HepG2 (cell line): ENCODE data around the gene AP1M2. TPM values are rescaled to one million over a fixed set of nuclear protein-coding genes. Genes with fewer than 3 reads are reported as not detected.

ENCODE experiments used
- ATAC-seq: fragments of 200-7000 bp; cut with Tn5 transposase; 3 replicates; pipeline ENCODE4 v1.9.1; 2020; ENCODE audit warnings: mild to moderate bottlenecking, moderate library complexity
- BruUV-seq: library from RNA; stranded (reverse); fragments of 400-500 nt; replicated peaks from 2 replicates; lab custom pipeline; 2021; lab: Mats Ljungman, UMichigan
- CTCF ChIA-PET: fragments of 300-600 bp; formaldehyde crosslinking; extraction: SDS; loops from one replicate; lab custom pipeline; 2021; ENCODE audit warnings: low total read pairs, inconsistent platforms, low intra/inter-chr PET ratio; lab: Yijun Ruan, JAX
- POLR2A ChIA-PET: fragments of 350-600 bp; sonication (Branson Sonifier 250); formaldehyde crosslinking; loops from one replicate; lab custom pipeline; 2020; ENCODE audit warnings: antibody characterized with exemption, inconsistent platforms; lab: Yijun Ruan, JAX
- DNase-seq: peaks from one replicate; pipeline ENCODE4 v3.0.0-alpha.2; 2015; ENCODE audit warnings: low spot score
- FAIRE-seq: peaks from 3 replicates; lab custom pipeline; 2011; peaks lifted over from hg19 to GRCh38; lab: Jason Lieb, UNC
- H2AFZ ChIP-seq: one replicate; pipeline ENCODE4 v1.6.1; 2011; ENCODE audit warnings: low read length, inconsistent platforms
- H3K27ac ChIP-seq: fragments of 300-600 bp; 3 replicates; pipeline ENCODE4 v1.8.0; 2011; ENCODE audit warnings: mixed run types, mild to moderate bottlenecking, mixed read lengths, low read length, inconsistent platforms; ENCODE audit not compliant: insufficient read depth; ENCODE audit errors: extremely low read length
- H3K27me3 ChIP-seq, 2 experiments: fragments of 200-600 bp in 1 of 2; 2 replicates in 1 of 2; 3 replicates in 1 of 2; pipeline versions ENCODE4 v1.6.0 to v1.8.0; 2011; ENCODE audit warnings: low read length in 2 of 2, mild to moderate bottlenecking in 2 of 2, moderate library complexity in 2 of 2, inconsistent platforms in 1 of 2; ENCODE audit not compliant: insufficient read depth in 2 of 2, control insufficient read depth in 1 of 2
- H3K36me3 ChIP-seq, 2 experiments: fragments of 200-600 bp in 1 of 2; replicated peaks in 1 of 2; 2 replicates in 1 of 2; 3 replicates in 1 of 2; pipeline versions ENCODE4 v1.5.1 to v1.8.0; 2011; ENCODE audit warnings: low read length in 2 of 2, inconsistent platforms in 1 of 2; ENCODE audit not compliant: insufficient read depth in 2 of 2, control insufficient read depth in 1 of 2
- H3K4me1 ChIP-seq: 2 replicates; pipeline ENCODE4 v1.5.1; 2012; ENCODE audit warnings: low read length, inconsistent platforms; ENCODE audit not compliant: insufficient read depth
- H3K4me2 ChIP-seq: 2 replicates; pipeline ENCODE4 v1.6.0; 2011; ENCODE audit warnings: low read depth, low read length, inconsistent platforms
- H3K4me3 ChIP-seq, 3 experiments: fragments of 200-600 bp in 1 of 3; sonication (generic), shearing (Covaris generic) in 1 of 3; replicated peaks in 1 of 3; 2 replicates each; pipeline ENCODE4 v1.5.1; 2011 to 2016; ENCODE audit warnings: low read length in 3 of 3, inconsistent platforms in 2 of 3, low read depth in 2 of 3, mild to moderate bottlenecking in 2 of 3, control low read depth in 1 of 3, mixed read lengths in 1 of 3; ENCODE audit not compliant: insufficient read depth in 1 of 3
- H3K79me2 ChIP-seq: one replicate; pipeline ENCODE4 v1.6.1; 2011; ENCODE audit warnings: low read length, inconsistent platforms; ENCODE audit not compliant: insufficient read depth
- H3K9ac ChIP-seq: 2 replicates; pipeline ENCODE4 v1.6.0; 2011; ENCODE audit warnings: mild to moderate bottlenecking, low read depth, low read length, inconsistent platforms; ENCODE audit not compliant: insufficient read depth
- H3K9me3 ChIP-seq: 2 replicates; pipeline ENCODE4 v1.5.1; 2012; ENCODE audit warnings: mild to moderate bottlenecking, low read length
- H4K20me1 ChIP-seq: 2 replicates; pipeline ENCODE4 v1.6.0; 2011; ENCODE audit warnings: inconsistent platforms, mild to moderate bottlenecking, low read length, moderate library complexity; ENCODE audit not compliant: insufficient read depth
- EHMT2 ChIP-seq: fragments of 200-600 bp; sonication (generic); IDR thresholded peaks from 2 replicates; pipeline ENCODE4 v1.7.0; 2017; ENCODE audit warnings: antibody characterized with exemption, low read depth, low read length, borderline replicate concordance
- FLYWCH1 ChIP-seq: sonication (generic); formaldehyde crosslinking; IDR thresholded peaks from 2 replicates; pipeline ENCODE4 v1.8.1; 2023; ENCODE audit warnings: mild to moderate bottlenecking, missing genetic modification reagents
- ZFP1 ChIP-seq: IDR thresholded peaks from 2 replicates; pipeline ENCODE4 v1.6.1; 2016
- ZNF124 ChIP-seq: sonication (generic); formaldehyde crosslinking; IDR thresholded peaks from 2 replicates; pipeline ENCODE4 v1.4.0; 2020; ENCODE audit warnings: missing genetic modification reagents
- ZNF674 ChIP-seq: sonication (generic); formaldehyde crosslinking; IDR thresholded peaks from 2 replicates; pipeline ENCODE4 v1.5.0; 2020; ENCODE audit warnings: low read depth, mild to moderate bottlenecking, missing genetic modification reagents
- ZZZ3 ChIP-seq: sonication (generic); formaldehyde crosslinking; IDR thresholded peaks from 2 replicates; pipeline ENCODE4 v1.4.0; 2020; ENCODE audit warnings: missing genetic modification reagents, mild to moderate bottlenecking, borderline replicate concordance
- WGBS: methylation state at CpG from one replicate; pipeline ENCODE4 v1.1.6; 2017; ENCODE audit warnings: low lambda C conversion rate; 5-methylcytosine and 5-hydroxymethylcytosine counted together
- in situ Hi-C: cut with HindIII; loops from 2 replicates; pipeline ENCODE4 v1.10.0; 2017; ENCODE audit warnings: low pct_unique_long_range_greater_than_20kb; ENCODE audit not compliant: extremely low pct_ligation_motif_present
- intact Hi-C: fragments of 100-400 bp; cut with micrococcal nuclease; formaldehyde crosslinking; loops from one replicate; pipeline ENCODE4 v1.10.0; 2022; ENCODE audit not compliant: unreplicated experiment
- polyA plus RNA-seq, 8 experiments: library from polyadenylated mRNA; depleted of rRNA in 3 of 8; stranded (reverse) in 7 of 8; unstranded in 1 of 8; fragments of >200 nt; fragmentation: Illumina TruSeq in 4 of 8; extraction: Trizol in 4 of 8; gene quantifications; 2 replicates each; pipeline versions ENCODE4 v1.2.1 to v1.2.3, GENCODE V29; 2011 to 2016; ENCODE audit warnings: low read depth in 4 of 8, missing spikeins in 1 of 8, mixed read lengths in 1 of 8; ENCODE audit not compliant: insufficient read depth in 1 of 8
- total RNA-seq, 5 experiments: library from RNA; depleted of rRNA; stranded (reverse); fragments of >200 nt; fragmentation: Illumina TruSeq; extraction: Trizol; gene quantifications; 2 replicates each; pipeline ENCODE4 v1.2.3, GENCODE V29; 2016; ENCODE audit warnings: low read depth in 1 of 5
- TF ChIP-seq, protein P1 (sequence below): sonication (generic); formaldehyde crosslinking; IDR thresholded peaks from 2 replicates; pipeline ENCODE4 v1.4.0; 2020; ENCODE audit warnings: missing genetic modification reagents

The AP1M2 gene
- total and polyA plus RNA-seq, 2 of the 13 experiments (the other 11 are each of a cell fraction or from before 2014, with no cell fraction given): 6.3 to 76.8 TPM

- in situ Hi-C loops: no loop called here
- DNase-seq: no peak
- Histone ChIP-seq H4K20me1 (no peaks in the 10 kb centered on the region), H3K4me1 (peaks cover 9% of the 10 kb centered on the region), H3K4me3 (no peak overlapping the region), H3K27me3 (peaks cover 1 to 4% of the 10 kb centered on the region in 2 experiments; a peak in 2 of 5 replicates), H3K27ac (no peak overlapping the region), H2AFZ (no peak overlapping the region), H3K36me3 (no peaks in the 10 kb centered on the region), H3K9ac (no peak overlapping the region), H3K79me2 (no peaks in the 10 kb centered on the region), H3K9me3 (no peaks in the 10 kb centered on the region), H3K4me2 (no peak overlapping the region)
- no TSS peak for BruUV-seq
- 79% methylated on average over 4 of the region's 4 CpGs for WGBS
- intact Hi-C loops: no loop called here
- ATAC-seq: no peak
- FAIRE-seq: no peak
- ChIA-PET POLR2A (no interaction called here), CTCF (no interaction called here)
- TF ChIP-seq FLYWCH1 (CRISPR knock-in tag) (no peak), EHMT2 (no peak)
Measured at GRCh38 chr19:10620786-10621185, 33.7 kb upstream of the AP1M2 start.

DNA sequence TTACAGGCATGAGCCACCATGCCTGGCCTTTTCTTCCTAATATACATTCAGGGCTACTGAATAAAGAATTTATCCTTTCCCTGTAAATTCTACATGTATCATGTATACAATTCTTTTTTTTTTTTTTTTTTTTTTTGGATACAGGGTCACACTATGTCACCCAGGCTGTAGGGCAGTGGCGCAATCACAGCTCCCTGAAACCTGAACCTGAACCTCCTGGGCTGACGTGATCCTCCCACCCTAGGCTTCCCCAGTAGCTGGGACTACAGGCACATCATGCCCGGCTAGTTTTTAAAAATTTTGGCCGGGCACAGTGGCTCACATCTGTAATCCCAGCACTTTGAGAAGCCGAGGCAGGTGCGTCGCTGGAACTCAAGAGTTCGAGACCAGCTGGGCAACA, 31.7 kb upstream of the AP1M2 start:
- TF ChIP-seq ZZZ3 (CRISPR knock-in tag) (no peak), ZNF674 (CRISPR knock-in tag) (no peak), ZNF124 (CRISPR knock-in tag) (no peak), ZFP1 (CRISPR knock-in tag) (no peak)
- TF ChIP-seq, protein P1, sequence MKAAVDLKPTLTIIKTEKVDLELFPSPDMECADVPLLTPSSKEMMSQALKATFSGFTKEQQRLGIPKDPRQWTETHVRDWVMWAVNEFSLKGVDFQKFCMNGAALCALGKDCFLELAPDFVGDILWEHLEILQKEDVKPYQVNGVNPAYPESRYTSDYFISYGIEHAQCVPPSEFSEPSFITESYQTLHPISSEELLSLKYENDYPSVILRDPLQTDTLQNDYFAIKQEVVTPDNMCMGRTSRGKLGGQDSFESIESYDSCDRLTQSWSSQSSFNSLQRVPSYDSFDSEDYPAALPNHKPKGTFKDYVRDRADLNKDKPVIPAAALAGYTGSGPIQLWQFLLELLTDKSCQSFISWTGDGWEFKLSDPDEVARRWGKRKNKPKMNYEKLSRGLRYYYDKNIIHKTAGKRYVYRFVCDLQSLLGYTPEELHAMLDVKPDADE: no peak
- DNase-seq (no peak), ATAC-seq (no peak), FAIRE-seq (no peak)
- Histone ChIP-seq H3K9ac (no peak overlapping the region), H3K4me2 (no peak overlapping the region), H3K27ac (no peak overlapping the region), H2AFZ (no peak overlapping the region), H3K36me3 (no peaks in the 10 kb centered on the region), H3K9me3 (no peaks in the 10 kb centered on the region), H4K20me1 (no peaks in the 10 kb centered on the region), H3K4me3 (no peak overlapping the region), H3K4me1 (no peaks in the 10 kb centered on the region), H3K27me3 (no peaks in the 10 kb centered on the region; a peak in 1 of 5 replicates), H3K79me2 (no peaks in the 10 kb centered on the region)
- no TSS peak for BruUV-seq
- intact Hi-C loops (no loop called here), in situ Hi-C loops (no loop called here)
- 54% methylated on average over 8 of the region's 8 CpGs for WGBS
- ChIA-PET POLR2A (interaction anchor here (1.5 kb wide), 1 partner anchor 22 kb away, joined by 3 read pairs; no protein-coding TSS in a partner anchor), CTCF (no interaction called here)
